B cell (primary cell): ENCODE data around the gene POFUT1. TPM values are rescaled to one million over a fixed set of nuclear protein-coding genes. Genes with fewer than 3 reads are reported as not detected.
"Not testable (repeated sequence)": the region's sequence is repeated elsewhere in the genome, so short reads cannot be mapped to it uniquely, and the experiment has no call there.

Source experiments
- ATAC-seq: fragments of 200-7000 bp; cut with Tn5 transposase; one replicate; pipeline ENCODE4 v1.10.0; 2021; ENCODE audit warnings: low read depth, mild to moderate bottlenecking, moderate number of reproducible peaks, moderate library complexity
- CTCF ChIA-PET: fragments of 350-600 bp; sonication (Branson Sonifier 250); formaldehyde crosslinking; loops from one replicate; lab custom pipeline; 2021; ENCODE audit warnings: antibody characterized with exemption, inconsistent platforms; lab: Charles Lee
- POLR2A ChIA-PET: fragments of 350-600 bp; sonication (Branson Sonifier 250); formaldehyde crosslinking; loops from one replicate; lab custom pipeline; 2021; ENCODE audit warnings: antibody characterized with exemption; lab: Charles Lee
- DNase-seq: peaks from one replicate; pipeline ENCODE4 v3.0.0; 2013
- H2AFZ ChIP-seq: 2 replicates; pipeline ENCODE4 v1.6.1; 2012; ENCODE audit warnings: mild to moderate bottlenecking, low read depth, low read length; ENCODE audit not compliant: insufficient read depth, poor library complexity, severe bottlenecking
- H3K27ac ChIP-seq, 2 donors: 1 replicate in 1 of 2; 2 replicates in 1 of 2; pipeline ENCODE4 v1.5.1; 2012 to 2013; ENCODE audit warnings: low read length in 2 of 2, mild to moderate bottlenecking in 2 of 2, moderate library complexity in 1 of 2
- H3K27me3 ChIP-seq, 4 experiments: fragments of 200-600 bp in 1 of 4; sonication (generic) in 1 of 4; replicated peaks in 1 of 4; 1 replicate in 2 of 4; 2 replicates in 2 of 4; pipeline versions ENCODE4 v1.6.1 to v1.7.0; 2013 to 2016; ENCODE audit warnings: low read length in 3 of 4, mild to moderate bottlenecking in 2 of 4, mixed read lengths in 1 of 4, moderate library complexity in 1 of 4; ENCODE audit not compliant: insufficient read depth in 4 of 4, control insufficient read depth in 3 of 4; ENCODE audit errors: control extremely low read depth in 1 of 4
- H3K36me3 ChIP-seq, 2 experiments: replicated peaks in 1 of 2; 1 replicate in 1 of 2; 2 replicates in 1 of 2; pipeline versions ENCODE4 v1.6.1 to v1.7.1; 2013; ENCODE audit warnings: low read length in 1 of 2; ENCODE audit not compliant: insufficient read depth in 2 of 2, control insufficient read depth in 1 of 2; ENCODE audit errors: control extremely low read depth in 1 of 2, extremely low read depth in 1 of 2
- H3K4me1 ChIP-seq, 2 donors: fragments of 200-600 bp in 1 of 2; sonication (generic) in 1 of 2; 1 replicate in 1 of 2; 2 replicates in 1 of 2; pipeline versions ENCODE4 v1.5.1 to v1.6.1; 2013 to 2017; ENCODE audit warnings: low read length in 2 of 2; ENCODE audit not compliant: control insufficient read depth in 2 of 2, insufficient read depth in 2 of 2
- H3K4me2 ChIP-seq: replicated peaks from 2 replicates; pipeline ENCODE3; 2012; ENCODE audit warnings: mild to moderate bottlenecking, low read depth, low read length; ENCODE audit not compliant: poor library complexity, severe bottlenecking
- H3K4me3 ChIP-seq, 5 experiments: fragments of 200-600 bp in 1 of 5; sonication (generic) in 1 of 5; 1 replicate in 3 of 5; 2 replicates in 2 of 5; pipeline versions ENCODE4 v1.5.1 to v1.7.0; 2011 to 2016; ENCODE audit warnings: low read length in 4 of 5, mild to moderate bottlenecking in 4 of 5, low read depth in 2 of 5, control low read depth in 1 of 5, moderate library complexity in 1 of 5; ENCODE audit not compliant: insufficient read depth in 1 of 5; ENCODE audit errors: control extremely low read depth in 1 of 5, extremely low read depth in 1 of 5
- H3K79me2 ChIP-seq: fragments of 200-600 bp; sonication (generic); one replicate; pipeline ENCODE4 v1.6.0; 2016; ENCODE audit warnings: low read length; ENCODE audit not compliant: control insufficient read depth, insufficient read depth
- H3K9ac ChIP-seq: fragments of 200-600 bp; sonication (generic); 2 replicates; pipeline ENCODE4 v1.6.1; 2017; ENCODE audit warnings: mild to moderate bottlenecking, low read length, moderate library complexity
- H3K9me3 ChIP-seq, 3 donors: one replicate each; pipeline versions ENCODE4 v1.6.1 to v1.7.1; 2013; ENCODE audit warnings: low read length in 2 of 3; ENCODE audit not compliant: control insufficient read depth in 2 of 3, insufficient read depth in 1 of 3; ENCODE audit errors: control extremely low read depth in 1 of 3
- H4K20me1 ChIP-seq: 2 replicates; pipeline ENCODE4 v1.6.0; 2012; ENCODE audit warnings: mild to moderate bottlenecking, low read length; ENCODE audit not compliant: insufficient read depth, control insufficient read depth, poor library complexity, severe bottlenecking
- H3K27ac Mint-ChIP-seq: one replicate; pipeline ENCODE4 v1.8.0; 2021; ENCODE audit warnings: mixed read lengths
- H3K27me3 Mint-ChIP-seq: one replicate; pipeline ENCODE4 v1.8.0; 2021; ENCODE audit warnings: mixed read lengths
- H3K4me1 Mint-ChIP-seq: one replicate; pipeline ENCODE4 v1.8.0; 2021; ENCODE audit warnings: mixed read lengths
- H3K4me3 Mint-ChIP-seq: one replicate; pipeline ENCODE4 v1.8.0; 2021; ENCODE audit warnings: mixed read lengths
- H3K9me3 Mint-ChIP-seq: one replicate; pipeline ENCODE4 v1.8.0; 2022; ENCODE audit warnings: mixed read lengths; ENCODE audit not compliant: insufficient read depth
- EZH2 ChIP-seq: IDR thresholded peaks from 2 replicates; pipeline ENCODE4 v1.6.1; 2012; ENCODE audit warnings: borderline replicate concordance, low read depth, mild to moderate bottlenecking, moderate library complexity, low read length; ENCODE audit not compliant: insufficient read depth, poor library complexity, severe bottlenecking
- WGBS: methylation state at CpG from one replicate; pipeline ENCODE4 v1.1.5; 2013; ENCODE audit warnings: missing lambda C conversion rate; ENCODE audit not compliant: insufficient coverage; 5-methylcytosine and 5-hydroxymethylcytosine counted together
- intact Hi-C: fragments of 100-400 bp; cut with micrococcal nuclease; formaldehyde crosslinking; loops from one replicate; pipeline ENCODE4 v1.10.0; 2022
- polyA plus RNA-seq: library from polyadenylated mRNA; depleted of rRNA; stranded (reverse); fragments of >200 nt; gene quantifications from 2 replicates; pipeline ENCODE4 v1.2.3, GENCODE V29; 2012
- total RNA-seq, 2 donors: library from RNA; stranded (reverse); fragments of 120-200 nt in 1 of 2; gene quantifications; 1 replicate in 1 of 2; 2 replicates in 1 of 2; pipeline versions ENCODE4 v1.2.3 to v1.2.4, GENCODE V29; 2013 to 2022
- TF ChIP-seq, protein P1 (sequence below): fragments of 200-600 bp; IDR thresholded peaks from one replicate; pipeline ENCODE4 v1.8.0; 2022; ENCODE audit warnings: antibody characterized with exemption, mild to moderate bottlenecking

Gene POFUT1
- total and polyA plus RNA-seq, 2 donors (not counting 1 experiment from before 2014, with no cell fraction given) = 7.8 to 18.1 TPM

DNA sequence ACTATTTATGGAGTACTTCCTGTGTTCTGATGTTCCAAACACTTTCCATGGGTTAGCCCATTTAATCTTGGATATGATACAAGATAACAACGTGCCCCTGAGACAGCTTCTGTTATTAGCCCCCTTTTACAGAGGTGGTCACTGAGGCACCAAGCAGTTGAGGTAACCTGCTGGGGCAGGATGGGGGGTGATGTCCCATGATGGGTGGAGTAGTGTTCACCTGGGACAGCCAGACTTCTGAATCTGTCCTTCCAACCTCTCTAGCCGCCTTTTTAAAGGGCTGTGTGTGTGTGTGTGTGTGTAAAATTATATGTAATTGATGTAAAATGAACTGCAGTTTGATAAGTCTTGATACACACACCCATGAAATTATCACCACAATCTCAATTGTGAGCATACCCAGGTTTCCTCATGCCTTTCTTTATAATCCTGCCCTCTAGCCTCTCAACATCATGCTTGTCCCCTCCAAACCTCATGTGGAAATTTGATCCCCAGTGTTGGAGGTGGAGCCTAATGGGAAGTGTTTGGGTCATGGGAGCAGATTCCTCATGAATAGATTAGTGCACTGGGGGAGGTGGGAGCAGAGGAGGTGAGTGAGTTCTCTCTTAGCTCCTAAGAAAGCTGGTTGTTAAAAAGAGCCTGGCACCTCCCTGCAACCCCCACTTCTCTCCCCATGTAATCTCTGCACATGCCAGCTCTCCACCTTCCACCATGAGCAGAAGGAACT lies 39.3 kb upstream of the POFUT1 start:
- POLR2A ChIA-PET = interaction anchor here (0.6 kb wide), 1 partner anchor 460 kb away, joined by 5 read pairs; no protein-coding TSS in a partner anchor
- TF ChIP-seq EZH2 = no peak
- TF ChIP-seq, protein P1, sequence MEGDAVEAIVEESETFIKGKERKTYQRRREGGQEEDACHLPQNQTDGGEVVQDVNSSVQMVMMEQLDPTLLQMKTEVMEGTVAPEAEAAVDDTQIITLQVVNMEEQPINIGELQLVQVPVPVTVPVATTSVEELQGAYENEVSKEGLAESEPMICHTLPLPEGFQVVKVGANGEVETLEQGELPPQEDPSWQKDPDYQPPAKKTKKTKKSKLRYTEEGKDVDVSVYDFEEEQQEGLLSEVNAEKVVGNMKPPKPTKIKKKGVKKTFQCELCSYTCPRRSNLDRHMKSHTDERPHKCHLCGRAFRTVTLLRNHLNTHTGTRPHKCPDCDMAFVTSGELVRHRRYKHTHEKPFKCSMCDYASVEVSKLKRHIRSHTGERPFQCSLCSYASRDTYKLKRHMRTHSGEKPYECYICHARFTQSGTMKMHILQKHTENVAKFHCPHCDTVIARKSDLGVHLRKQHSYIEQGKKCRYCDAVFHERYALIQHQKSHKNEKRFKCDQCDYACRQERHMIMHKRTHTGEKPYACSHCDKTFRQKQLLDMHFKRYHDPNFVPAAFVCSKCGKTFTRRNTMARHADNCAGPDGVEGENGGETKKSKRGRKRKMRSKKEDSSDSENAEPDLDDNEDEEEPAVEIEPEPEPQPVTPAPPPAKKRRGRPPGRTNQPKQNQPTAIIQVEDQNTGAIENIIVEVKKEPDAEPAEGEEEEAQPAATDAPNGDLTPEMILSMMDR = no peak
- no peaks in the 10 kb centered on the region for H3K27me3 Mint-ChIP-seq
- H3K9me3 Mint-ChIP-seq = no peaks in the 10 kb centered on the region
- intact Hi-C loops = no loop called here
- H3K27ac ChIP-seq = no peak overlapping the region
- H3K36me3 ChIP-seq = peaks cover 0 to 19% of the 10 kb centered on the region in 2 experiments
- H3K4me3 Mint-ChIP-seq = no peak overlapping the region
- H2AFZ ChIP-seq = no peak overlapping the region
- H3K4me1 ChIP-seq = no peaks in the 10 kb centered on the region
- DNase-seq = no peak
- no peak overlapping the region for H3K4me2 ChIP-seq
- H3K27me3 ChIP-seq = no peaks in the 10 kb centered on the region
- H3K9ac ChIP-seq = no peak overlapping the region
- H3K4me3 ChIP-seq = no peak overlapping the region
- no peaks in the 10 kb centered on the region for H3K79me2 ChIP-seq
- H4K20me1 ChIP-seq = no peaks in the 10 kb centered on the region
- H3K27ac Mint-ChIP-seq = no peak overlapping the region
- H3K9me3 ChIP-seq = no peaks in the 10 kb centered on the region
- ATAC-seq = no peak
- no peaks in the 10 kb centered on the region for H3K4me1 Mint-ChIP-seq
- CTCF ChIA-PET = no interaction called here
- WGBS = 80% methylated on average over 1 of the region's 2 CpGs

DNA sequence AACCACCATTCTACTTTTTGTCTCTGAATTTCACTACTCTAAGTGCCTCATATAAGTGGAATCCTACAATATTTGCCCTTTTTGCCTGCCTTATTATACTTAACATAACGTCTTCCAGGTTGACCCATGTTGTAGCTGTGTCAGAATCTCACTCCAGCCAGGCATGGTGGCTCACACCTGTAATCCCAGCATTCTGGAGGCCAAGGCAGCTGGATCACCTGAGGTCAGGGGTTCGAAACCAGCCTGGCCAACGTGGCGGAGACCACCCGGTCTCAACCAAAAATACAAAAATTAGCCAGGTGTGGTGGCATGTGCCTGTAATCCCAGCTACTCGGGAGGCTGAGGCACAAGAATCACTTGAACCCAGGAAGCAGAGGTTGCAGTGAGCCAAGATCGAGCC lies 30.0 kb upstream of the POFUT1 start:
- intact Hi-C loops, H3K27me3 Mint-ChIP-seq, H3K4me1 Mint-ChIP-seq, H3K4me3 ChIP-seq, H3K9me3 ChIP-seq, H3K4me2 ChIP-seq, POLR2A ChIA-PET, H3K9ac ChIP-seq, H4K20me1 ChIP-seq, ATAC-seq, DNase-seq, H3K27ac ChIP-seq, H2AFZ ChIP-seq, H3K79me2 ChIP-seq, H3K4me3 Mint-ChIP-seq, H3K4me1 ChIP-seq, H3K27ac Mint-ChIP-seq, H3K36me3 ChIP-seq, H3K9me3 Mint-ChIP-seq, H3K27me3 ChIP-seq, CTCF ChIA-PET: not testable (repeated sequence)
- WGBS = 93% methylated on average over 5 of the region's 7 CpGs
